HepG2 (cell line): ENCODE data around the gene NANOS1. TPM values are rescaled to one million over a fixed set of nuclear protein-coding genes. Genes with fewer than 3 reads are reported as not detected.

Experiments
- HMG20B ChIP-seq: conservative IDR thresholded peaks from 2 replicates; pipeline ENCODE4 v1.6.1; 2016; ENCODE audit warnings: missing genetic modification reagents, missing compliant biosample characterization
- TEF ChIP-seq: sonication (generic); formaldehyde crosslinking; IDR thresholded peaks from 2 replicates; pipeline ENCODE4 v1.5.0; 2020; ENCODE audit warnings: missing genetic modification reagents
- ZBTB40 ChIP-seq, 2 experiments: fragments of 450-650 bp in 1 of 2; sonication (generic) in 1 of 2; formaldehyde crosslinking in 1 of 2; IDR thresholded peaks; 2 replicates each; pipeline versions ENCODE4 v1.6.1 to v1.8.0; 2016 to 2022; ENCODE audit warnings: antibody characterized with exemption in 1 of 2, mild to moderate bottlenecking in 1 of 2, missing genetic modification reagents in 1 of 2
- ZNF292 ChIP-seq: sonication (generic); formaldehyde crosslinking; IDR thresholded peaks from 2 replicates; pipeline ENCODE4 v1.8.1; 2022; ENCODE audit warnings: mild to moderate bottlenecking, low read depth, missing genetic modification reagents, borderline replicate concordance
- ZNF724P ChIP-seq: sonication (generic); formaldehyde crosslinking; IDR thresholded peaks from 2 replicates; pipeline ENCODE4 v1.8.0; 2022; ENCODE audit warnings: missing genetic modification reagents, borderline replicate concordance
- ZNF75D ChIP-seq: sonication (generic); formaldehyde crosslinking; IDR thresholded peaks from 2 replicates; pipeline ENCODE4 v1.8.1; 2023; ENCODE audit warnings: missing genetic modification reagents, mild to moderate bottlenecking, borderline replicate concordance
- polyA plus RNA-seq, 8 experiments: library from polyadenylated mRNA; depleted of rRNA in 3 of 8; stranded (reverse) in 7 of 8; unstranded in 1 of 8; fragments of >200 nt; fragmentation: Illumina TruSeq in 4 of 8; extraction: Trizol in 4 of 8; gene quantifications; 2 replicates each; pipeline versions ENCODE4 v1.2.1 to v1.2.3, GENCODE V29; 2011 to 2016; ENCODE audit warnings: low read depth in 4 of 8, missing spikeins in 1 of 8, mixed read lengths in 1 of 8; ENCODE audit not compliant: insufficient read depth in 1 of 8
- total RNA-seq, 5 experiments: library from RNA; depleted of rRNA; stranded (reverse); fragments of >200 nt; fragmentation: Illumina TruSeq; extraction: Trizol; gene quantifications; 2 replicates each; pipeline ENCODE4 v1.2.3, GENCODE V29; 2016; ENCODE audit warnings: low read depth in 1 of 5
- TF ChIP-seq, protein P1 (sequence below): sonication (generic); formaldehyde crosslinking; IDR thresholded peaks from 2 replicates; pipeline ENCODE4 v1.4.0; 2020; ENCODE audit warnings: mild to moderate bottlenecking, missing genetic modification reagents
- TF ChIP-seq, protein P2 (sequence below): sonication (generic); formaldehyde crosslinking; IDR thresholded peaks from 2 replicates; pipeline ENCODE4 v1.4.0; 2020; ENCODE audit warnings: missing genetic modification reagents

The NANOS1 gene
- total and polyA plus RNA-seq, 2 of the 13 experiments (the other 11 are each of a cell fraction or from before 2014, with no cell fraction given), result 1.7 to 2.2 TPM

- TF ChIP-seq ZBTB40 (IDR thresholded peaks at IDR 0.05), result no peak
- 0 out of 2 replicates have a peak, but pooled peaks have one; percentile 17 for TF ChIP-seq ZBTB40 (CRISPR knock-in tag; IDR thresholded peaks at IDR 0.05)
- no peak for TF ChIP-seq HMG20B (CRISPR knock-in tag)
- TF ChIP-seq, protein P1, sequence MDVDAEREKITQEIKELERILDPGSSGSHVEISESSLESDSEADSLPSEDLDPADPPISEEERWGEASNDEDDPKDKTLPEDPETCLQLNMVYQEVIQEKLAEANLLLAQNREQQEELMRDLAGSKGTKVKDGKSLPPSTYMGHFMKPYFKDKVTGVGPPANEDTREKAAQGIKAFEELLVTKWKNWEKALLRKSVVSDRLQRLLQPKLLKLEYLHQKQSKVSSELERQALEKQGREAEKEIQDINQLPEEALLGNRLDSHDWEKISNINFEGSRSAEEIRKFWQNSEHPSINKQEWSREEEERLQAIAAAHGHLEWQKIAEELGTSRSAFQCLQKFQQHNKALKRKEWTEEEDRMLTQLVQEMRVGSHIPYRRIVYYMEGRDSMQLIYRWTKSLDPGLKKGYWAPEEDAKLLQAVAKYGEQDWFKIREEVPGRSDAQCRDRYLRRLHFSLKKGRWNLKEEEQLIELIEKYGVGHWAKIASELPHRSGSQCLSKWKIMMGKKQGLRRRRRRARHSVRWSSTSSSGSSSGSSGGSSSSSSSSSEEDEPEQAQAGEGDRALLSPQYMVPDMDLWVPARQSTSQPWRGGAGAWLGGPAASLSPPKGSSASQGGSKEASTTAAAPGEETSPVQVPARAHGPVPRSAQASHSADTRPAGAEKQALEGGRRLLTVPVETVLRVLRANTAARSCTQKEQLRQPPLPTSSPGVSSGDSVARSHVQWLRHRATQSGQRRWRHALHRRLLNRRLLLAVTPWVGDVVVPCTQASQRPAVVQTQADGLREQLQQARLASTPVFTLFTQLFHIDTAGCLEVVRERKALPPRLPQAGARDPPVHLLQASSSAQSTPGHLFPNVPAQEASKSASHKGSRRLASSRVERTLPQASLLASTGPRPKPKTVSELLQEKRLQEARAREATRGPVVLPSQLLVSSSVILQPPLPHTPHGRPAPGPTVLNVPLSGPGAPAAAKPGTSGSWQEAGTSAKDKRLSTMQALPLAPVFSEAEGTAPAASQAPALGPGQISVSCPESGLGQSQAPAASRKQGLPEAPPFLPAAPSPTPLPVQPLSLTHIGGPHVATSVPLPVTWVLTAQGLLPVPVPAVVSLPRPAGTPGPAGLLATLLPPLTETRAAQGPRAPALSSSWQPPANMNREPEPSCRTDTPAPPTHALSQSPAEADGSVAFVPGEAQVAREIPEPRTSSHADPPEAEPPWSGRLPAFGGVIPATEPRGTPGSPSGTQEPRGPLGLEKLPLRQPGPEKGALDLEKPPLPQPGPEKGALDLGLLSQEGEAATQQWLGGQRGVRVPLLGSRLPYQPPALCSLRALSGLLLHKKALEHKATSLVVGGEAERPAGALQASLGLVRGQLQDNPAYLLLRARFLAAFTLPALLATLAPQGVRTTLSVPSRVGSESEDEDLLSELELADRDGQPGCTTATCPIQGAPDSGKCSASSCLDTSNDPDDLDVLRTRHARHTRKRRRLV (CRISPR knock-in tag), result 0 out of 2 replicates have a peak, but pooled peaks have one; percentile 63
- no peak for TF ChIP-seq ZNF75D
- no peak for TF ChIP-seq ZNF292 (CRISPR knock-in tag)
- 0 out of 2 replicates have a peak, but pooled peaks have one; percentile 90 for TF ChIP-seq ZNF724P (CRISPR knock-in tag)
- TF ChIP-seq TEF (CRISPR knock-in tag), result no peak
- TF ChIP-seq, protein P2, sequence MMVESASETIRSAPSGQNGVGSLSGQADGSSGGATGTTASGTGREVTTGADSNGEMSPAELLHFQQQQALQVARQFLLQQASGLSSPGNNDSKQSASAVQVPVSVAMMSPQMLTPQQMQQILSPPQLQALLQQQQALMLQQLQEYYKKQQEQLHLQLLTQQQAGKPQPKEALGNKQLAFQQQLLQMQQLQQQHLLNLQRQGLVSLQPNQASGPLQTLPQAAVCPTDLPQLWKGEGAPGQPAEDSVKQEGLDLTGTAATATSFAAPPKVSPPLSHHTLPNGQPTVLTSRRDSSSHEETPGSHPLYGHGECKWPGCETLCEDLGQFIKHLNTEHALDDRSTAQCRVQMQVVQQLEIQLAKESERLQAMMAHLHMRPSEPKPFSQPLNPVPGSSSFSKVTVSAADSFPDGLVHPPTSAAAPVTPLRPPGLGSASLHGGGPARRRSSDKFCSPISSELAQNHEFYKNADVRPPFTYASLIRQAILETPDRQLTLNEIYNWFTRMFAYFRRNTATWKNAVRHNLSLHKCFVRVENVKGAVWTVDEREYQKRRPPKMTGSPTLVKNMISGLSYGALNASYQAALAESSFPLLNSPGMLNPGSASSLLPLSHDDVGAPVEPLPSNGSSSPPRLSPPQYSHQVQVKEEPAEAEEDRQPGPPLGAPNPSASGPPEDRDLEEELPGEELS (CRISPR knock-in tag), result no peak
Measured at GRCh38 chr10:119080521-119081259, 51.2 kb downstream of the NANOS1 start, which contains the start of gene EIF3A (continued).
